ENCODE data around the gene CD58. TPM values are rescaled to one million over a fixed set of nuclear protein-coding genes. Genes with fewer than 3 reads are reported as not detected.

The CD58 gene
- total and polyA plus RNA-seq, 9 of the 15 experiments (the other 6 are each of a cell fraction or from before 2014, with no cell fraction given) = 18.1 to 113 (median 37.4) TPM

DNA sequence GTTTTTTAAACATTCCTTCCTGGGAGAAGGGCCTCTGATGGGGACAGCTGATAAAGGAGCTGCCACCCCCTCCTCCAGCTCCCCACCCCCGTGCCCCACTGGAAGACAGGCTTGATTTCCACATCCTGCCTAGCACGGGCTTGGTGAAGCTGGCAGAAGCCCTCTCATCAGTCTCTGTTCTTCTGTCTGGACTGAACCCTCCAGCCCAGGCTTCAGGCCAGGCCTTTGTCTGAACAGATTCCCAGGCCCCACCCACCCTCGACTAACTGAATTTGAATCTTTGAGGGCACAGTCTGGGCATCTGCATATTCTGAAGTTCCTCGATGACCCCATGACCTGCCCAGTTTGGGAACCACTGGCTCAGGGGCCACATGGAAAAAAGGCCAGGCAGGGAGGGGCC lies 75.3 kb downstream of the CD58 start (continued):
- TF ChIP-seq, protein P1, sequence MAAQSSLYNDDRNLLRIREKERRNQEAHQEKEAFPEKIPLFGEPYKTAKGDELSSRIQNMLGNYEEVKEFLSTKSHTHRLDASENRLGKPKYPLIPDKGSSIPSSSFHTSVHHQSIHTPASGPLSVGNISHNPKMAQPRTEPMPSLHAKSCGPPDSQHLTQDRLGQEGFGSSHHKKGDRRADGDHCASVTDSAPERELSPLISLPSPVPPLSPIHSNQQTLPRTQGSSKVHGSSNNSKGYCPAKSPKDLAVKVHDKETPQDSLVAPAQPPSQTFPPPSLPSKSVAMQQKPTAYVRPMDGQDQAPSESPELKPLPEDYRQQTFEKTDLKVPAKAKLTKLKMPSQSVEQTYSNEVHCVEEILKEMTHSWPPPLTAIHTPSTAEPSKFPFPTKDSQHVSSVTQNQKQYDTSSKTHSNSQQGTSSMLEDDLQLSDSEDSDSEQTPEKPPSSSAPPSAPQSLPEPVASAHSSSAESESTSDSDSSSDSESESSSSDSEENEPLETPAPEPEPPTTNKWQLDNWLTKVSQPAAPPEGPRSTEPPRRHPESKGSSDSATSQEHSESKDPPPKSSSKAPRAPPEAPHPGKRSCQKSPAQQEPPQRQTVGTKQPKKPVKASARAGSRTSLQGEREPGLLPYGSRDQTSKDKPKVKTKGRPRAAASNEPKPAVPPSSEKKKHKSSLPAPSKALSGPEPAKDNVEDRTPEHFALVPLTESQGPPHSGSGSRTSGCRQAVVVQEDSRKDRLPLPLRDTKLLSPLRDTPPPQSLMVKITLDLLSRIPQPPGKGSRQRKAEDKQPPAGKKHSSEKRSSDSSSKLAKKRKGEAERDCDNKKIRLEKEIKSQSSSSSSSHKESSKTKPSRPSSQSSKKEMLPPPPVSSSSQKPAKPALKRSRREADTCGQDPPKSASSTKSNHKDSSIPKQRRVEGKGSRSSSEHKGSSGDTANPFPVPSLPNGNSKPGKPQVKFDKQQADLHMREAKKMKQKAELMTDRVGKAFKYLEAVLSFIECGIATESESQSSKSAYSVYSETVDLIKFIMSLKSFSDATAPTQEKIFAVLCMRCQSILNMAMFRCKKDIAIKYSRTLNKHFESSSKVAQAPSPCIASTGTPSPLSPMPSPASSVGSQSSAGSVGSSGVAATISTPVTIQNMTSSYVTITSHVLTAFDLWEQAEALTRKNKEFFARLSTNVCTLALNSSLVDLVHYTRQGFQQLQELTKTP (IDR thresholded peaks at IDR 0.05; ENCODE audit: low read depth in 1 of 2, partially characterized antibody in 2 of 2) = no peak
- TF ChIP-seq JUNB (CRISPR knock-in tag; conservative IDR thresholded peaks at IDR 0.05) = no peak
- no peak for TF ChIP-seq ZNF3 (CRISPR knock-in tag; IDR thresholded peaks at IDR 0.05)

DNA sequence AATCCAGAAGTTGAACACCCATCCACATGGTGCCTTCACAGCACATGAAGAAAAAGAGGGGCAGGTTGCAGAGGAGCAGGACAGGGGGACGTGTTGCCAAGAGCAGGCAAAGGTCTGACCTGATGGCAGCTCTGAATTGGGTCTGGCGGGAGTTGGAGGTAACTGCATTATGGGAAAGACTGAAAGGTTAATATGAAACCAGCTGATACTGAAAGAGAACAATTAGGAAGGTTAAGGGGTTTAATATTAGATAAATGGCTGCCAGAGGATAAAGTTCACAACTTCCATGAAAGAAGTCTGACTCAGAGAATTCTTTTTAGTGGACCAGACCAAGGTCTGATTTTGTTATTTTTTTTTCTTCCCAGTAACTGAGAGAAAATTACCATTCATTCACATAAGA lies 76.1 kb downstream of the CD58 start:
- H3K36me3 ChIP-seq (ENCODE audit: control insufficient read depth, insufficient read depth, low read length) = no peaks in the 10 kb centered on the region
- no peaks in the 10 kb centered on the region; a peak in 1 of 5 replicates for H3K27me3 ChIP-seq (ENCODE audit: control insufficient read depth in 2 of 2, insufficient read depth in 2 of 2, low read length in 2 of 2)
- no peak for FAIRE-seq
- intact Hi-C loops (cut with micrococcal nuclease) (loop anchor here (10.0 kb wide), 1 partner anchor 260 kb away; no protein-coding TSS in a partner anchor), in situ Hi-C loops (cut with MboI) (loop anchor here (5.0 kb wide), 1 partner anchor 362 kb away; no protein-coding TSS in a partner anchor)
- no peak overlapping the region for H3K27ac ChIP-seq (ENCODE audit: extremely low read depth, low read depth, low read length)
- peaks cover 14 to 31% of the 10 kb centered on the region in 2 experiments for H3K4me1 ChIP-seq (replicated peaks in 1 of 2; ENCODE audit: control insufficient read depth in 2 of 2, insufficient read depth in 2 of 2, low read length in 2 of 2)
- H3K9me1 ChIP-seq (ENCODE audit: control insufficient read depth, insufficient read depth, low read length) = no peaks in the 10 kb centered on the region
- H4K20me1 ChIP-seq (replicated peaks; ENCODE audit: control insufficient read depth, insufficient read depth, low read length) = no peaks in the 10 kb centered on the region
- DNase-seq (ENCODE audit: extremely low read depth in 1 of 4, low spot score in 3 of 4) = no peak
- ATAC-seq = no peak
- no peaks in the 10 kb centered on the region for H3K79me2 ChIP-seq (ENCODE audit: control insufficient read depth, insufficient read depth, low read length)
- no peak overlapping the region for H3K4me2 ChIP-seq (ENCODE audit: insufficient read depth, low read length)
- no TSS peak for BruUV-seq (replicated peaks)
- no peak overlapping the region for H3K4me3 ChIP-seq
- no peak for TF ChIP-seq ZNF766 (CRISPR knock-in tag; conservative IDR thresholded peaks at IDR 0.05)
- no peak for TF ChIP-seq ZNF586 (CRISPR knock-in tag; conservative IDR thresholded peaks at IDR 0.05)
- TF ChIP-seq SMARCC2 (IDR thresholded peaks at IDR 0.05; ENCODE audit: low read depth) = no peak
- no peak for TF ChIP-seq MCM5 (IDR thresholded peaks at IDR 0.05; ENCODE audit: low read depth)
- TF ChIP-seq, protein P2, sequence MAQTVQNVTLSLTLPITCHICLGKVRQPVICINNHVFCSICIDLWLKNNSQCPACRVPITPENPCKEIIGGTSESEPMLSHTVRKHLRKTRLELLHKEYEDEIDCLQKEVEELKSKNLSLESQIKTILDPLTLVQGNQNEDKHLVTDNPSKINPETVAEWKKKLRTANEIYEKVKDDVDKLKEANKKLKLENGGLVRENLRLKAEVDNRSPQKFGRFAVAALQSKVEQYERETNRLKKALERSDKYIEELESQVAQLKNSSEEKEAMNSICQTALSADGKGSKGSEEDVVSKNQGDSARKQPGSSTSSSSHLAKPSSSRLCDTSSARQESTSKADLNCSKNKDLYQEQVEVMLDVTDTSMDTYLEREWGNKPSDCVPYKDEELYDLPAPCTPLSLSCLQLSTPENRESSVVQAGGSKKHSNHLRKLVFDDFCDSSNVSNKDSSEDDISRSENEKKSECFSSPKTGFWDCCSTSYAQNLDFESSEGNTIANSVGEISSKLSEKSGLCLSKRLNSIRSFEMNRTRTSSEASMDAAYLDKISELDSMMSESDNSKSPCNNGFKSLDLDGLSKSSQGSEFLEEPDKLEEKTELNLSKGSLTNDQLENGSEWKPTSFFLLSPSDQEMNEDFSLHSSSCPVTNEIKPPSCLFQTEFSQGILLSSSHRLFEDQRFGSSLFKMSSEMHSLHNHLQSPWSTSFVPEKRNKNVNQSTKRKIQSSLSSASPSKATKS (CRISPR knock-in tag; IDR thresholded peaks at IDR 0.05) = no peak
- no peak for TF ChIP-seq POLR2AphosphoS2 (IDR thresholded peaks at IDR 0.05; ENCODE audit: low read length)
- no peak for TF ChIP-seq ZNF584 (CRISPR knock-in tag; IDR thresholded peaks at IDR 0.05; ENCODE audit: low read depth)
- WGBS (ENCODE audit: insufficient coverage, low coverage, missing lambda C conversion rate) = 65% methylated on average over 2 of the region's 2 CpGs
- ChIA-PET CTCF (ENCODE audit: low intra/inter-chr PET ratio) (interaction anchor here (1.2 kb wide), 1 partner anchor 355 kb away, joined by 3 read pairs; no protein-coding TSS in a partner anchor), POLR2A (interaction anchor here (0.6 to 3.4 kb wide), 3 partner anchors 9 to 261 kb away, joined by 3 to 10 read pairs (median 5); no protein-coding TSS in a partner anchor)
- no peaks in the 10 kb centered on the region for H3K9me3 ChIP-seq (replicated peaks; ENCODE audit: control insufficient read depth, insufficient read depth, low read depth, low read length)
- H2AFZ ChIP-seq (ENCODE audit: low read depth, low read length) = no peak overlapping the region
- H3K9ac ChIP-seq (ENCODE audit: insufficient read depth in 1 of 2, low read depth in 2 of 2, low read length in 2 of 2) = no peak overlapping the region
